Upper lobe of left lung (tissue), 4 donors: ENCODE data around the gene RINL.

Experiments
- EP300 ChIP-seq, 4 donors: sonication (generic); formaldehyde crosslinking; IDR thresholded peaks; one replicate each; pipeline ENCODE4 v1.5.1; 2017; ENCODE audit warnings: antibody characterized with exemption in 4 of 4, control low read depth in 2 of 4
- POLR2AphosphoS5 ChIP-seq, 2 donors: sonication (generic); formaldehyde crosslinking; IDR thresholded peaks; one replicate each; pipeline ENCODE4 v1.5.1; 2017; ENCODE audit warnings: antibody characterized with exemption in 2 of 2

- TF ChIP-seq EP300 (IDR thresholded peaks at IDR 0.05) (no peak), POLR2AphosphoS5 (IDR thresholded peaks at IDR 0.05) (no peak)
Observed at GRCh38 chr19:38889803-38890202, 11.7 kb upstream of the RINL start.
